Measurements from ENCODE around the gene NUP93. TPM values are rescaled to one million over a fixed set of nuclear protein-coding genes. Genes with fewer than 3 reads are reported as not detected.

The NUP93 gene
- total and polyA plus RNA-seq, 2 donors (not counting 3 experiments of a cell fraction or from before 2014, with no cell fraction given): 62.3 to 124 TPM

DNA sequence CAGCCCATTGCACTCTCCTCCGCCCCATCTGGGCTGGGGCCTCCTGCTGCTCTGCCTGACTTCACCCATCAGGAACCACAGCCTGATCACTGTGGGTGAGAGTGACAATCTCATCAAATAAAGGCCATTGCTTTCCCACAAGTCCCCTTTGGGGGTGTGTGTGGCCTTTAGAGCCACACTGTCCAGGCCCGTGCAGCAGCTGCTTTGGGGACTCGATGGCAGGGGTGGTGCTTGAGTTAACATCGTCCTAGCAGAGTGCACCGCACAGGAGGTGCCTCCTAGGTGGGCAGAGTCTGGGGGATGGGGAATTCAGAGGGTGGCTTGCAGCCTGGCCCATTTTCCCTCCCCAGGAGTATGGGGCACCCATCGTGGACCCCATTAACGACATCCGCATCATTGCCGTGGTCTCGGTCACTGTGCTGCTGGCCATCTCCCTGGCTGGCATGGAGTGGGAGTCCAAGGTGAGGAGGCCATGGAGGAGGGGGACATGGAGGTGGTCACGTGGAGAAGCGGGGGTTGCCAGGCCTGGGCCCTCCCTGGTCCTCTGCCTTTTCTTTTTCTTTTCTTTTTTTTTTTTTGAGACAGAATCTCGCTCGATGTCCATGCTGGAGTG, 140.5 kb downstream of the NUP93 start:
- intact Hi-C loops (cut with micrococcal nuclease): no loop called here
- Histone ChIP-seq H4K20me1 (replicated peaks; ENCODE audit: control insufficient read depth, extremely low read depth, insufficient read depth, low read length) (no peaks in the 10 kb centered on the region), H3K9me3 (replicated peaks; ENCODE audit: control insufficient read depth, insufficient read depth, low read length) (no peaks in the 10 kb centered on the region), H3K27ac (ENCODE audit: insufficient read depth, low read depth, low read length) (no peak overlapping the region), H3K4me3 (replicated peaks in 1 of 3; ENCODE audit: insufficient read depth in 1 of 3, low read depth in 1 of 3, low read length in 3 of 3) (no peak overlapping the region), H2AFZ (ENCODE audit: low read depth, low read length) (no peak overlapping the region), H3K27me3 (ENCODE audit: control insufficient read depth in 2 of 2, insufficient read depth in 2 of 2, low read length in 2 of 2) (no peaks in the 10 kb centered on the region), H3K4me1 (ENCODE audit: control insufficient read depth, extremely low read depth, insufficient read depth, low read length) (no peaks in the 10 kb centered on the region), H3K9me1 (replicated peaks; ENCODE audit: control insufficient read depth, extremely low read depth, insufficient read depth, low read length) (no peaks in the 10 kb centered on the region), H3K79me2 (ENCODE audit: control insufficient read depth, insufficient read depth, low read length) (no peaks in the 10 kb centered on the region), H3K36me3 (ENCODE audit: control insufficient read depth in 2 of 2, extremely low read depth in 1 of 2, insufficient read depth in 2 of 2, low read length in 2 of 2) (no peaks in the 10 kb centered on the region), H3K4me2 (ENCODE audit: insufficient read depth, low read length) (no peak overlapping the region), H3K9ac (replicated peaks; ENCODE audit: extremely low read depth, insufficient read depth, low read length) (no peak overlapping the region)
- FAIRE-seq: no peak
- no peak for DNase-seq (ENCODE audit: low read depth, low spot score)
- ChIA-PET POLR2A (no interaction called here), CTCF (interaction anchor here (1.2 to 2.1 kb wide), 3 partner anchors 13 to 78 kb away, joined by 3 to 47 read pairs (median 10); no protein-coding TSS in a partner anchor)
- BruUV-seq (replicated peaks): no TSS peak
- TF ChIP-seq MYC (IDR thresholded peaks at IDR 0.05; ENCODE audit: low read depth, low read length): no peak
- no peak for TF ChIP-seq EZH2 (IDR thresholded peaks at IDR 0.05; ENCODE audit: borderline replicate concordance, low read depth, low read length, severe bottlenecking)
- dilution Hi-C loops (cut with MboI; ENCODE audit: extremely low pct_ligation_motif_present, low sequenced_read_pairs): no loop called here

DNA sequence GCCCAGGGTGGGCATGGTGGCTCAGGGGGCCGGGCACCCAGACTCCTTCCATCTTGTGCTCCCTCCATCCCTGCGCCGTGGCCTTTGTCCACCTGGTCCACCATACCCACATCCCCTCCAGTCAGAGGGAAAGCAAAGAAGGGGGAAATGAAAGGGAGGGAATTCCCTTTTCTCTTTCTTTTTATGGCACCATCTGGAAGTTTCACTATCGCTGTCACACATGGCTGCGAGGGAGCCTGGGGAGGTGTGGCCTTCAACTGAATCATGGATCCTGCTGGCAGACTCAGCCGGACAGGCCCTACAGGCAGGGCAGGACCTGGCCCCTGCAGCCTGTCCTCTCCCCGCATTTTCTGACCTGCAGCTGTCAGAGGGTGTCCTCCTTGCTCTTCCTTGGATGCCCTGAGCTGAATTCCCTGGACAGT, 141.3 kb downstream of the NUP93 start:
- dilution Hi-C loops (cut with MboI; ENCODE audit: extremely low pct_ligation_motif_present, low sequenced_read_pairs) (no loop called here), intact Hi-C loops (cut with micrococcal nuclease) (no loop called here)
- Histone ChIP-seq H3K79me2 (ENCODE audit: control insufficient read depth, insufficient read depth, low read length) (no peaks in the 10 kb centered on the region), H3K36me3 (ENCODE audit: control insufficient read depth in 2 of 2, extremely low read depth in 1 of 2, insufficient read depth in 2 of 2, low read length in 2 of 2) (no peaks in the 10 kb centered on the region), H3K9me3 (replicated peaks; ENCODE audit: control insufficient read depth, insufficient read depth, low read length) (no peaks in the 10 kb centered on the region), H3K4me2 (ENCODE audit: insufficient read depth, low read length) (no peak overlapping the region), H3K27ac (ENCODE audit: insufficient read depth, low read depth, low read length) (no peak overlapping the region), H3K9ac (replicated peaks; ENCODE audit: extremely low read depth, insufficient read depth, low read length) (no peak overlapping the region), H3K9me1 (replicated peaks; ENCODE audit: control insufficient read depth, extremely low read depth, insufficient read depth, low read length) (no peaks in the 10 kb centered on the region), H3K27me3 (ENCODE audit: control insufficient read depth in 2 of 2, insufficient read depth in 2 of 2, low read length in 2 of 2) (no peaks in the 10 kb centered on the region), H2AFZ (ENCODE audit: low read depth, low read length) (no peak overlapping the region), H4K20me1 (replicated peaks; ENCODE audit: control insufficient read depth, extremely low read depth, insufficient read depth, low read length) (no peaks in the 10 kb centered on the region), H3K4me1 (ENCODE audit: control insufficient read depth, extremely low read depth, insufficient read depth, low read length) (no peaks in the 10 kb centered on the region), H3K4me3 (replicated peaks in 1 of 3; ENCODE audit: insufficient read depth in 1 of 3, low read depth in 1 of 3, low read length in 3 of 3) (no peak overlapping the region)
- BruUV-seq (replicated peaks): no TSS peak
- CTCF ChIA-PET: interaction anchor here (0.6 to 1.0 kb wide), 3 partner anchors 40 to 80 kb away, joined by 3 read pairs; no protein-coding TSS in a partner anchor
- DNase-seq (ENCODE audit: low read depth, low spot score) (no peak), FAIRE-seq (no peak)
- no peak for TF ChIP-seq MYC (IDR thresholded peaks at IDR 0.05; ENCODE audit: low read depth, low read length)
- TF ChIP-seq FOS (IDR thresholded peaks at IDR 0.05; ENCODE audit: borderline replicate concordance, insufficient read depth, low read length): no peak
- TF ChIP-seq, protein P1, sequence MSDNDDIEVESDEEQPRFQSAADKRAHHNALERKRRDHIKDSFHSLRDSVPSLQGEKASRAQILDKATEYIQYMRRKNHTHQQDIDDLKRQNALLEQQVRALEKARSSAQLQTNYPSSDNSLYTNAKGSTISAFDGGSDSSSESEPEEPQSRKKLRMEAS (IDR thresholded peaks at IDR 0.05; ENCODE audit: insufficient read depth, insufficient read length): no peak
- TF ChIP-seq, protein P2, sequence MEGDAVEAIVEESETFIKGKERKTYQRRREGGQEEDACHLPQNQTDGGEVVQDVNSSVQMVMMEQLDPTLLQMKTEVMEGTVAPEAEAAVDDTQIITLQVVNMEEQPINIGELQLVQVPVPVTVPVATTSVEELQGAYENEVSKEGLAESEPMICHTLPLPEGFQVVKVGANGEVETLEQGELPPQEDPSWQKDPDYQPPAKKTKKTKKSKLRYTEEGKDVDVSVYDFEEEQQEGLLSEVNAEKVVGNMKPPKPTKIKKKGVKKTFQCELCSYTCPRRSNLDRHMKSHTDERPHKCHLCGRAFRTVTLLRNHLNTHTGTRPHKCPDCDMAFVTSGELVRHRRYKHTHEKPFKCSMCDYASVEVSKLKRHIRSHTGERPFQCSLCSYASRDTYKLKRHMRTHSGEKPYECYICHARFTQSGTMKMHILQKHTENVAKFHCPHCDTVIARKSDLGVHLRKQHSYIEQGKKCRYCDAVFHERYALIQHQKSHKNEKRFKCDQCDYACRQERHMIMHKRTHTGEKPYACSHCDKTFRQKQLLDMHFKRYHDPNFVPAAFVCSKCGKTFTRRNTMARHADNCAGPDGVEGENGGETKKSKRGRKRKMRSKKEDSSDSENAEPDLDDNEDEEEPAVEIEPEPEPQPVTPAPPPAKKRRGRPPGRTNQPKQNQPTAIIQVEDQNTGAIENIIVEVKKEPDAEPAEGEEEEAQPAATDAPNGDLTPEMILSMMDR (IDR thresholded peaks at IDR 0.05; ENCODE audit: extremely low read depth in 1 of 2, insufficient read depth in 1 of 2, low read depth in 1 of 2, low read length in 2 of 2): no peak
- TF ChIP-seq JUN (IDR thresholded peaks at IDR 0.05; ENCODE audit: borderline replicate concordance, insufficient read depth, insufficient read length, low read depth): no peak
- no peak for TF ChIP-seq EZH2 (IDR thresholded peaks at IDR 0.05; ENCODE audit: borderline replicate concordance, low read depth, low read length, severe bottlenecking)
- no peak for TF ChIP-seq POLR2A (IDR thresholded peaks at IDR 0.05; ENCODE audit: low read depth, low read length)
- POLR2A ChIA-PET: no interaction called here
